ENCODE data around the gene RGS8.

GRCh38 chr1:182662121-182662890, 22.1 kb downstream of the RGS8 start:
- TF ChIP-seq, protein P1, sequence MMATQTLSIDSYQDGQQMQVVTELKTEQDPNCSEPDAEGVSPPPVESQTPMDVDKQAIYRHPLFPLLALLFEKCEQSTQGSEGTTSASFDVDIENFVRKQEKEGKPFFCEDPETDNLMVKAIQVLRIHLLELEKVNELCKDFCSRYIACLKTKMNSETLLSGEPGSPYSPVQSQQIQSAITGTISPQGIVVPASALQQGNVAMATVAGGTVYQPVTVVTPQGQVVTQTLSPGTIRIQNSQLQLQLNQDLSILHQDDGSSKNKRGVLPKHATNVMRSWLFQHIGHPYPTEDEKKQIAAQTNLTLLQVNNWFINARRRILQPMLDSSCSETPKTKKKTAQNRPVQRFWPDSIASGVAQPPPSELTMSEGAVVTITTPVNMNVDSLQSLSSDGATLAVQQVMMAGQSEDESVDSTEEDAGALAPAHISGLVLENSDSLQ (IDR thresholded peaks at IDR 0.05), result no peak
- TF ChIP-seq ZNF384 (IDR thresholded peaks at IDR 0.05), result no peak
- TF ChIP-seq ARNT (IDR thresholded peaks at IDR 0.05), result no peak
- TF ChIP-seq SP1 (IDR thresholded peaks at IDR 0.05), result no peak
- TF ChIP-seq NFRKB (IDR thresholded peaks at IDR 0.05), result no peak
- no peak for TF ChIP-seq BHLHE40 (IDR thresholded peaks at IDR 0.05; ENCODE audit: borderline replicate concordance)
- TF ChIP-seq L3MBTL2 (conservative IDR thresholded peaks at IDR 0.05), result no peak
- TF ChIP-seq SUZ12 (IDR thresholded peaks at IDR 0.05), result no peak
- no peak for TF ChIP-seq FOXA1 (IDR thresholded peaks at IDR 0.05)
- TF ChIP-seq FOXK2 (IDR thresholded peaks at IDR 0.05), result no peak
- no peak for TF ChIP-seq HDGF (IDR thresholded peaks at IDR 0.05; ENCODE audit: borderline replicate concordance)
- no peak for TF ChIP-seq TARDBP (IDR thresholded peaks at IDR 0.05)
- no peak for TF ChIP-seq FOXM1 (IDR thresholded peaks at IDR 0.05; ENCODE audit: borderline replicate concordance)
- no peak for TF ChIP-seq ELF4 (IDR thresholded peaks at IDR 0.05)

Data from HEK293T (cell line).